Measurements from ENCODE around the gene SDK1.

Gene SDK1

DNA sequence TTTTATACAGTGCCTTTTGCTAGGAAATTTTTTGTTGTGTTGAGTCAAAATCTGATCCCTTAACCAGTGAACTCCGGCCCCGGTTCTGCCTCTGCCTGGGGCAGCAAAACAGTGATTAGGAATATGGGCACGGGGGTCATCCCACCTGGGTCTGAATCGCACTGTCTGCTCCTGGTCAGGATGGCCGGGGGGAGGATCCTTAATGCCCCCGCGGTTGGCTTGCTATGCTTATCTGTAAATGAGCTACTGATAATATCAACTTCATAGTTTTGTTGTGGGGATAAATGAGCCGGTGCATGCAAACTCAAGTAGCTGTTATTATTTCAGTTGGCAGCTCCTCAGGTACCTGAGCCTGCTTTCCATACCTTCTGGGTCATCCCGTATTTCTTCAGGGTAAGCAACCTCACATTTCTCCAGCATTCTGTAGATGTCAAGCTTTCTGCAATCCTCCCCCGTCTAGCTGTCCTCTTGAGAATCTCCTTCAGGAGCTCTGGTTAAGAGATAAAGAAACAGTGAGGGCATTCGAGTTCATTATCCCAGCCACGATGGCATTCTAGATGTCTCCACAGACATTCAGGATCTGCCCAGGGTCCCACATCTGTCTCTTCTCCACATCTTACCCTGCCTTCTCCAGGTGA lies 592.2 kb downstream of the SDK1 start:
- ChIA-PET CTCF (interaction anchor here (0.6 kb wide), 1 partner anchor 540 kb away, joined by 4 read pairs; no protein-coding TSS in a partner anchor), POLR2A (ENCODE audit: low non-redundant PET) (interaction anchor here (0.6 kb wide), 1 partner anchor 603 kb away, joined by 8 read pairs; no protein-coding TSS in a partner anchor)
- TF ChIP-seq, protein P1, sequence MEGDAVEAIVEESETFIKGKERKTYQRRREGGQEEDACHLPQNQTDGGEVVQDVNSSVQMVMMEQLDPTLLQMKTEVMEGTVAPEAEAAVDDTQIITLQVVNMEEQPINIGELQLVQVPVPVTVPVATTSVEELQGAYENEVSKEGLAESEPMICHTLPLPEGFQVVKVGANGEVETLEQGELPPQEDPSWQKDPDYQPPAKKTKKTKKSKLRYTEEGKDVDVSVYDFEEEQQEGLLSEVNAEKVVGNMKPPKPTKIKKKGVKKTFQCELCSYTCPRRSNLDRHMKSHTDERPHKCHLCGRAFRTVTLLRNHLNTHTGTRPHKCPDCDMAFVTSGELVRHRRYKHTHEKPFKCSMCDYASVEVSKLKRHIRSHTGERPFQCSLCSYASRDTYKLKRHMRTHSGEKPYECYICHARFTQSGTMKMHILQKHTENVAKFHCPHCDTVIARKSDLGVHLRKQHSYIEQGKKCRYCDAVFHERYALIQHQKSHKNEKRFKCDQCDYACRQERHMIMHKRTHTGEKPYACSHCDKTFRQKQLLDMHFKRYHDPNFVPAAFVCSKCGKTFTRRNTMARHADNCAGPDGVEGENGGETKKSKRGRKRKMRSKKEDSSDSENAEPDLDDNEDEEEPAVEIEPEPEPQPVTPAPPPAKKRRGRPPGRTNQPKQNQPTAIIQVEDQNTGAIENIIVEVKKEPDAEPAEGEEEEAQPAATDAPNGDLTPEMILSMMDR (conservative IDR thresholded peaks at IDR 0.05; ENCODE audit: low read depth): no peak
- no peak overlapping the region for H3K27ac ChIP-seq
- DNase-seq (ENCODE audit: low spot score): no peak

DNA sequence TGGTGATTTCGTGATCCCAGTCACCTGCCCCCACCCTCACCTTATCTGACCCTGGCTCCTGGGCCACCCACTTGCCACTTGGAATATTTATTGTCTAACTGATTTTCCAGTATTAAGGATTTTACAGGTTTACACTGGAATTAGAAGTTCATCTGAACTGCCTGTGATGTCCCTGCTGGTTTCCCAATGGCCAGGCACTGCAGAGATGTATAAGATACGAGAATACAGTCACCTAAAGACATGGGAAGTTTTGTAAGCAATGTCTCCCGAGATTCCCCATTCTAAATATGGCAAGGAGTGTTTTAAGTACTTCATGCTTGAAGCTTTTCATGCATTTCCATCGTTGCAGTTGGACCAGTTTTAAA lies 592.7 kb downstream of the SDK1 start:
- TF ChIP-seq, protein P1 (conservative IDR thresholded peaks at IDR 0.05; ENCODE audit: low read depth): no peak
- ChIA-PET CTCF (interaction anchor here (0.5 to 0.7 kb wide), 3 partner anchors 334 to 685 kb away, joined by 3 to 4 read pairs (median 3); no protein-coding TSS in a partner anchor), POLR2A (ENCODE audit: low non-redundant PET) (interaction anchor here (0.6 kb wide), 1 partner anchor 603 kb away, joined by 8 read pairs; no protein-coding TSS in a partner anchor)
- H3K27ac ChIP-seq: no peak overlapping the region
- no peak for DNase-seq (ENCODE audit: low spot score)

DNA sequence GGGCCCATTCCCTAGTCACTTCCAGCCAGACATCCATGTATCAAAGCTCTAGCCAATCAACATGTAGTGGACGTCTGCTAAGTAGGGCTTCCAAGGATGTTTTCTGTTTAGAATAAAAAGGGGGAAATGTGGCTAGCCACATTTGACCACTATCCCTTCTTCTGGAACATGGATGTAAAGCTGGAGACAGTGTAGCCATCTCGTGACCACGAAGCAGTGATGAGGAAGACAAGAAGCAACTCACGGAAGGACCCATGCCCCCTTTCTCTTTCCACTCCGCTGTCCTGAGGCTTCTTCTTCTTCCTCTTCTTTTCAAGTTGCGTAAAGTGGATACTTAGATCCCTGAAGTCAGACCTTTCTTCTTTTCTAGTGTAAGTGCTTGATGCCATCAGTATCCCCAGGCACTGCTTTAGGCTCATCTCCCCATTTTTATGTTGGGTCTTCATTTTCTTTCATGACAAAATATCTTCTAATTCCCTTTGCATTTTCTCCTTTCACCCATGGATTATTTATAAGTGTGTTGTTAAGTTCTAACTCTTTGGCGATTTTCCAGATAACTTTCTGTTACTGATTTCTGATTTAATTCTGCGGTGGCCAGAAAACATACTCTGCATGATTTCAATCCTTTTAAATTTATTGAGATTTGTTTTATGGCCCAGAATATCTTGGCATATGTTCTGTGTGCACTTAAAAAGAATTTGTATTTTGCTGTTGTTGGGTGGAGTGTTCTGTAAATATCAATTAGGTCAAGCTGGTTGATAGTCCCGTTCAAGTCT lies 594.5 kb downstream of the SDK1 start:
- DNase-seq (ENCODE audit: low spot score): no peak
- TF ChIP-seq, protein P1 (conservative IDR thresholded peaks at IDR 0.05; ENCODE audit: low read depth): no peak
- POLR2A ChIA-PET (ENCODE audit: low non-redundant PET): no interaction called here
- CTCF ChIA-PET: interaction anchor here (0.6 to 0.8 kb wide), 2 partner anchors 415 to 1030 kb away, joined by 3 to 5 read pairs; no protein-coding TSS in a partner anchor
- no peak overlapping the region for H3K27ac ChIP-seq

DNA sequence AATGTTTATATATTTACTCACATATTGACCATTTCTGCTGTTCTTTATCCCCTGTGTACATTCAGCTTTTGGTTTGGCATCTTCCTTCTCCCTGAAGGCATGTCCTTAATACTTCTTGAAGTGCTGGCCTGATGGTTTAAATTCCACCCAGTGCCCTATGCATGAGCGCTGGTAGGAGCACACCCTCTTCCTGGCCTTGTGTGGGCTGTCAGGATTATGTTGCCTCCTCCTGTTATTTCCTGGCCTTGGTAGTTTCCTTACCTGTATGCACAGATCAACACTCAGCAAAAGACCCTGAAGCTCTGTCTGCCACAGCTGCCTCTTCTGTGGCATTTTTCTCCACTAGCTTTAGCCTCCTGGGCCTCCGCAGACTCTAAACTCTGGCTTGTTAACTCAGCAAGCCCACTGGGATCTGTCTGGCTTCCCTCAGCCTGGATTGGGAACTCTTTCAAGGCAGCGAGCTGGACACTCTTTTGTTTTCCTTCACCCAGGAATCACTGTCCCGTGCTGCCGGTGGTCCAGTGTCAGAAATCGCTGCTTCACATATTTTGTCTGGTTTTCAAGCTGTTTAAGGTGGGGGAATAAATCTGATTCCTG lies 595.2 kb downstream of the SDK1 start:
- CTCF ChIA-PET: interaction anchor here (0.6 to 0.8 kb wide), 2 partner anchors 415 to 1031 kb away, joined by 3 to 5 read pairs; no protein-coding TSS in a partner anchor
- no peak for DNase-seq (ENCODE audit: low spot score)
- TF ChIP-seq, protein P1 (conservative IDR thresholded peaks at IDR 0.05; ENCODE audit: low read depth): no peak
- H3K27ac ChIP-seq: no peak overlapping the region
- POLR2A ChIA-PET (ENCODE audit: low non-redundant PET): no interaction called here

DNA sequence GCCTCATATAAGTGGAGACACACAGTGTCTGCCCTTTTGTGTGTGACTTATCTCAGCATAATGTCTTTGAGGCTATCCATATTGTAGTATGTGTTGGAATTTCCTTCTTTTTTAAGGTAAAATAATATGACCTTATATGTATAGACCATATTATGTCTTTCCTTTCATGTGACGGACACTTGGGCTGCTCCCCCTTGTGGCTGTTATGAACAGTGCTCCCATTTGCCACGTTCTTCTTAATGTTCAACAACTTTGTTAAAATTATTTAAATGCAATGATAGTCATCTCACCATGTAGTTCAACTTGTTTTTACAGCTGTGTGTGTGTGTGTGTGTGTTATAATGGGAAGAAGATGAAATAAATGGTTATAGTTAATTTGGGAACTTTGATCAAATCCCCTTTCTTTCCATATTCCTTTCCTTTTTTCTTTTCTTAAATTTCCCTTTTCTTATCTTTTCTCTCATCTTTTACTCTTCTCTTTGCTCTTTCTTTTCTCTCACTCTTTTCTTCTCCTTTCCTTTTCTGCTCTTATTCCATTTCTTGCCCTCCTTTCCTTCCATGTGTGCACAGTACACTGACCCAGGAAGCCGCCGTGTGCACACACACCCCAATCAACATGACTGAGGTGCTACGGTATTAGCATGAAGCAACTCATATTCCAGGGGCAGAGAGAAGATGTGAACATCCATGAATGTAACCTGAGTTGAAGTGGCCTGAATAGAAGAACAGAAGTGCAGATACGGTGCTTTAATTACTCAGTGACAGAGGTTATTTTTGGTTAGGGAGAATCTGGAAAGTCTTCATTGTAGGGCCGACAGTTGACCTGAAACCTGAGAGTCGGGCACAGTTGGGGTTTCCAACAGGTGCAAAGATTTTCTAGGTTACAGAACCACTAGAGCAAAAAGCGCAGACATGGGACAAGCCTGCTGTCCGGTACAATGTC lies 596.6 kb downstream of the SDK1 start:
- DNase-seq (ENCODE audit: low spot score): peak; percentile 48
- POLR2A ChIA-PET (ENCODE audit: low non-redundant PET): no interaction called here
- no peak overlapping the region for H3K27ac ChIP-seq
- TF ChIP-seq, protein P1 (conservative IDR thresholded peaks at IDR 0.05; ENCODE audit: low read depth): peak; percentile 92
- CTCF ChIA-PET: interaction anchor here (0.5 kb wide), 1 partner anchor 884 kb away, joined by 4 read pairs; no protein-coding TSS in a partner anchor
